Bronchial epithelial cell (primary cell): ENCODE measurements around the gene BRAP. TPM values are rescaled to one million over a fixed set of nuclear protein-coding genes. Genes with fewer than 3 reads are reported as not detected.
"Not testable (repeated sequence)": the region's sequence is repeated elsewhere in the genome, so short reads cannot be mapped to it uniquely, and the experiment has no call there.

Experiments used
- DNase-seq: peaks from one replicate; pipeline ENCODE4 v3.0.0-alpha.2; 2010; ENCODE audit warnings: low read depth
- FAIRE-seq: peaks from 2 replicates; lab custom pipeline; 2011; peaks lifted over from hg19 to GRCh38; lab: Jason Lieb, UNC
- H3K27me3 ChIP-seq: 2 replicates; pipeline ENCODE4 v1.5.1; 2011; ENCODE audit warnings: low read length; ENCODE audit not compliant: control insufficient read depth, insufficient read depth
- H3K36me3 ChIP-seq: 2 replicates; pipeline ENCODE4 v1.5.1; 2011; ENCODE audit warnings: low read length; ENCODE audit not compliant: control insufficient read depth, insufficient read depth
- H3K4me3 ChIP-seq: 2 replicates; pipeline ENCODE4 v1.5.1; 2011; ENCODE audit warnings: mild to moderate bottlenecking, low read depth, low read length, control low read depth
- CTCF ChIP-seq: IDR thresholded peaks from 2 replicates; pipeline ENCODE4 v1.5.1; 2011; ENCODE audit warnings: mild to moderate bottlenecking, moderate library complexity, low read length, control low read depth, inconsistent platforms; ENCODE audit not compliant: insufficient read depth, severe bottlenecking
- total RNA-seq: library from RNA; depleted of rRNA; stranded (reverse); fragments of >200 nt; gene quantifications from 2 replicates; pipeline ENCODE4 v1.2.1, GENCODE V29; 2014

The BRAP gene
- total RNA-seq, 1 donor from 2014 or later, result 18.7 TPM

- DNase-seq, result no peak
- Histone ChIP-seq H3K27me3 (no peaks in the 10 kb centered on the region), H3K4me3 (no peak overlapping the region), H3K36me3 (peaks cover 5% of the 10 kb centered on the region)
- no peak for TF ChIP-seq CTCF
- FAIRE-seq, result no peak
Measured at GRCh38 chr12:111720457-111720856, 34.7 kb upstream of the BRAP start.

GRCh38 chr12:111719316-111719715, 33.6 kb upstream of the BRAP start:
- not testable (repeated sequence) for H3K4me3 ChIP-seq, DNase-seq, FAIRE-seq, H3K27me3 ChIP-seq
- H3K36me3 ChIP-seq, result peaks cover 11% of the 10 kb centered on the region

- Histone ChIP-seq H3K36me3 (peaks cover 20% of the 10 kb centered on the region), H3K4me3 (no peak overlapping the region), H3K27me3 (no peaks in the 10 kb centered on the region)
- TF ChIP-seq CTCF, result no peak
- FAIRE-seq (no peak), DNase-seq (no peak)
Measured at GRCh38 chr12:111715279-111715678, 29.5 kb upstream of the BRAP start.

GRCh38 chr12:111706145-111706544, 20.4 kb upstream of the BRAP start:
- TF ChIP-seq CTCF, result no peak
- DNase-seq (no peak), FAIRE-seq (no peak)
- Histone ChIP-seq H3K4me3 (no peak overlapping the region), H3K36me3 (peaks cover 17% of the 10 kb centered on the region), H3K27me3 (no peaks in the 10 kb centered on the region)

GRCh38 chr12:111705672-111706071, 19.9 kb upstream of the BRAP start:
- no peak for DNase-seq
- FAIRE-seq, result no peak
- TF ChIP-seq CTCF, result no peak
- Histone ChIP-seq H3K27me3 (no peaks in the 10 kb centered on the region), H3K4me3 (no peak overlapping the region), H3K36me3 (peaks cover 15% of the 10 kb centered on the region)

GRCh38 chr12:111699962-111700361, 14.2 kb upstream of the BRAP start:
- no peak for TF ChIP-seq CTCF
- Histone ChIP-seq H3K27me3 (no peaks in the 10 kb centered on the region), H3K4me3 (no peak overlapping the region), H3K36me3 (peaks cover 3% of the 10 kb centered on the region)
- DNase-seq (no peak), FAIRE-seq (no peak)
